Natural killer cell (primary cell): ENCODE data around the gene FBXW4. TPM values are rescaled to one million over a fixed set of nuclear protein-coding genes. Genes with fewer than 3 reads are reported as not detected.

Experiments
- ATAC-seq, 3 donors: fragments of 150-1000 bp in 2 of 3; fragments of 200-7000 bp in 1 of 3; cut with Tn5 transposase; 1 replicate in 1 of 3; 2 replicates in 2 of 3; pipeline ENCODE4 v1.10.0; 2021; ENCODE audit warnings: mild to moderate bottlenecking in 2 of 3, moderate library complexity in 2 of 3
- DNase-seq, 2 donors: peaks; one replicate each; pipeline versions ENCODE4 v3.0.0 to v3.0.0-alpha.2; 2013 to 2021; ENCODE audit warnings: mixed read lengths in 1 of 2
- H3K27ac ChIP-seq: one replicate; pipeline ENCODE4 v1.5.1; 2013; ENCODE audit warnings: mild to moderate bottlenecking, low read length
- H3K27me3 ChIP-seq: one replicate; pipeline ENCODE4 v1.6.1; 2013; ENCODE audit warnings: low read length; ENCODE audit not compliant: control insufficient read depth, insufficient read depth
- H3K36me3 ChIP-seq: one replicate; pipeline ENCODE4 v1.6.1; 2013; ENCODE audit warnings: low read length; ENCODE audit not compliant: control insufficient read depth, insufficient read depth
- H3K4me1 ChIP-seq: one replicate; pipeline ENCODE4 v1.6.1; 2013; ENCODE audit warnings: low read length; ENCODE audit not compliant: control insufficient read depth, insufficient read depth
- H3K4me3 ChIP-seq: one replicate; pipeline ENCODE4 v1.5.1; 2013; ENCODE audit warnings: low read length
- H3K9me3 ChIP-seq: one replicate; pipeline ENCODE4 v1.6.1; 2013; ENCODE audit warnings: low read length; ENCODE audit not compliant: control insufficient read depth, insufficient read depth
- H3K27ac Mint-ChIP-seq, 2 donors: one replicate each; pipeline ENCODE4 v1.8.0; 2022; ENCODE audit warnings: mild to moderate bottlenecking in 2 of 2, mixed read lengths in 2 of 2, moderate library complexity in 1 of 2
- H3K27me3 Mint-ChIP-seq, 2 donors: one replicate each; pipeline ENCODE4 v1.8.0; 2022; ENCODE audit warnings: low read depth in 2 of 2, mixed read lengths in 2 of 2
- H3K36me3 Mint-ChIP-seq: one replicate; pipeline ENCODE4 v1.8.0; 2022; ENCODE audit warnings: mixed read lengths
- H3K4me1 Mint-ChIP-seq, 2 donors: one replicate each; pipeline ENCODE4 v1.8.0; 2022; ENCODE audit warnings: mixed read lengths in 2 of 2
- H3K4me3 Mint-ChIP-seq: one replicate; pipeline ENCODE4 v1.8.0; 2022; ENCODE audit warnings: mild to moderate bottlenecking, moderate library complexity, mixed read lengths
- H3K9me3 Mint-ChIP-seq, 2 donors: one replicate each; pipeline ENCODE4 v1.8.0; 2022; ENCODE audit warnings: mixed read lengths in 2 of 2
- WGBS: methylation state at CpG from one replicate; pipeline ENCODE4 v1.1.7; 2013; ENCODE audit warnings: missing lambda C conversion rate; ENCODE audit not compliant: insufficient coverage; 5-methylcytosine and 5-hydroxymethylcytosine counted together
- intact Hi-C: fragments of 100-400 bp; cut with micrococcal nuclease; formaldehyde crosslinking; loops from one replicate; pipeline ENCODE4 v1.14.2; 2022
- total RNA-seq, 4 donors: library from RNA; stranded (reverse); fragments of 120-200 nt in 1 of 4; gene quantifications; one replicate each; pipeline versions ENCODE4 v1.2.3 to v1.2.4, GENCODE V29; 2013 to 2022
- TF ChIP-seq, protein P1 (sequence below): fragments of 200-600 bp; IDR thresholded peaks from one replicate; pipeline ENCODE4 v1.8.0; 2022; ENCODE audit warnings: antibody characterized with exemption

FBXW4 gene
- total RNA-seq, 3 donors from 2014 or later (not counting 1 experiment from before 2014, with no cell fraction given) = 85.9 to 106 (median 91.9) TPM

DNA sequence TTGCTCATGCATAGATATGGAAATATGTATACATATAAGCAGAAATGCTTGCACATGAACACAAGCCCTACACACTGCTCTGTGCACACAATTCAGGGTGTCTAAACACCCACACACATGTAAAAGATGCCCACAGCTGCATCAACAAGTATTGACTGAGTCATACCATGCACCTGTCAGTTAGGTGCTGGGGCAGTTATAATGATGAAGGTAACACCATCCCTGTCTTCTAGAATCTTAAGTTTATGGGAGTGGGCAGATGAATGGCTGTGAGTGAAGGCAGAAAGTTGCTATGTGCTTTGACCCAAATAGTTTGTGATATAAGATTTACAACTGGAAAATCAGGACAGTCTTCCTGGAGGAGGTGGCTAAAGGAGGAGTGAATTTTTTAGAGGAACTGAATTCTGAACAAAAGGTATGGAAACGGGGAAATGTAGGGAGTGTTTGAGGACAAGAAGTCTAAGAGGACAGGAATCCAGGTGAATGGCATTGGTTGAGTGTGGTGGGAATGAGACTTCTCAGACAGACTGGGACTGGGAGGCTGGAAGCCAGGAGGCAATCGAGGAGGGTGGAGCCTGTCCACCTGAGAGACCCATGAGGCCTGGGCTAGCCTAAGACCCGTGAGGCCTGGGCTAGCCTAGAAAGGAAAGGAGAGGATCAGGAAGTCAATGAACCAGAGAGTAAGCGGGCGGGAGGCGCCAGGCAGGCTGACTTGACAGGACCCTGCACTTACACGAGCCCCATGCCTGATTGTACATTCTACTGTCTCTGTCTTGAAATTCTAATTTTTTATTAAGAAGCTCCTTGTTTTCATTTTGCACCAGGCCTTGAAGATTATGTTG is 127.6 kb downstream of the FBXW4 start:
- ATAC-seq (no peak), DNase-seq (no peak)
- peaks cover 6 to 16% of the 10 kb centered on the region in 2 donors for H3K4me1 Mint-ChIP-seq
- Histone ChIP-seq H3K27me3 (peaks cover 35% of the 10 kb centered on the region), H3K4me1 (peaks cover 18% of the 10 kb centered on the region), H3K9me3 (no peaks in the 10 kb centered on the region), H3K4me3 (no peak overlapping the region), H3K27ac (no peak overlapping the region), H3K36me3 (no peaks in the 10 kb centered on the region)
- H3K27ac Mint-ChIP-seq = no peak overlapping the region
- WGBS = 68% methylated on average over 7 of the region's 7 CpGs
- H3K27me3 Mint-ChIP-seq = peaks cover 39 to 48% of the 10 kb centered on the region in 2 donors
- peak overlapping the region; percentile 14 for H3K4me3 Mint-ChIP-seq
- H3K36me3 Mint-ChIP-seq = no peaks in the 10 kb centered on the region
- TF ChIP-seq, protein P1, sequence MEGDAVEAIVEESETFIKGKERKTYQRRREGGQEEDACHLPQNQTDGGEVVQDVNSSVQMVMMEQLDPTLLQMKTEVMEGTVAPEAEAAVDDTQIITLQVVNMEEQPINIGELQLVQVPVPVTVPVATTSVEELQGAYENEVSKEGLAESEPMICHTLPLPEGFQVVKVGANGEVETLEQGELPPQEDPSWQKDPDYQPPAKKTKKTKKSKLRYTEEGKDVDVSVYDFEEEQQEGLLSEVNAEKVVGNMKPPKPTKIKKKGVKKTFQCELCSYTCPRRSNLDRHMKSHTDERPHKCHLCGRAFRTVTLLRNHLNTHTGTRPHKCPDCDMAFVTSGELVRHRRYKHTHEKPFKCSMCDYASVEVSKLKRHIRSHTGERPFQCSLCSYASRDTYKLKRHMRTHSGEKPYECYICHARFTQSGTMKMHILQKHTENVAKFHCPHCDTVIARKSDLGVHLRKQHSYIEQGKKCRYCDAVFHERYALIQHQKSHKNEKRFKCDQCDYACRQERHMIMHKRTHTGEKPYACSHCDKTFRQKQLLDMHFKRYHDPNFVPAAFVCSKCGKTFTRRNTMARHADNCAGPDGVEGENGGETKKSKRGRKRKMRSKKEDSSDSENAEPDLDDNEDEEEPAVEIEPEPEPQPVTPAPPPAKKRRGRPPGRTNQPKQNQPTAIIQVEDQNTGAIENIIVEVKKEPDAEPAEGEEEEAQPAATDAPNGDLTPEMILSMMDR = no peak
- intact Hi-C loops = no loop called here
- H3K9me3 Mint-ChIP-seq = no peaks in the 10 kb centered on the region

DNA sequence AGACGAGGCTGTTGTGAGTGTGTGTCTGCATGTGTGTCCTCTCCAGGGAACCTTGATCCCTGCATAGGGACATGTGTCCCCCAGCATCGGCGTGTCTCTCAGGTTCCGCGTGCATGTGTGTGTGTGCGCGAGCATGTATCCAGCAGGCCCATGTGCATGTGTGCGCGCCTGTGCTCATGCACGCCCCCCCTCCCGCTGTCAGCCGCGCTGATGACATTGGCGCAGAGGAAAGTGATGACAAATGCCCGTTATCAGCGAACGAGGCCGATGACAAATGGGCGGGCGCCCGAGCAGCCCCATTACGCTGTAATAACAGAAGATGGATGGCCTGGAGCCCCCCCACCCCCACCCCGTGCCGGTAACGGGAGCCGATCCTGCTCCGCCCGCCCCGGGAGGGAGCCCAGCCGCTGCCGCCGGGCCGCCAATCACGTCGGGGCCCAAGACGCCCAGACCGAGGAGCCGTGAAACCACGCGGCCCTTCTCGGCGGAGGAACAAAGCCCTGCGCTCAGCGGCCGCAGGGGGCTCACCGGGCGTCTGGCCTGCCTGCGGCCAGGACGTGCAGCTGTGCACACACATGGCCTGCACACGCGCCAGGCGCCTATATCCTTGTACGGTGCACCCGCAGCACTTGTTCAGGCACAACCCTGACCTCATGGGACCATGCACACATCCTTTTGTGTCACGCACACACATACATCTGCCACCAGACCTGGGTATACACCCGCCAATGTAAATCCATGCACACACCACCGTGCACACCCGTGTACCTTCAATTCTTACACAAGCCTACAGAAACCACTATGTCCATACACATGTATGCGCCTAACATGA is 128.4 kb downstream of the FBXW4 start:
- peak in 1 of 3 donors; percentile 18 for ATAC-seq
- H3K9me3 ChIP-seq = no peaks in the 10 kb centered on the region
- no peaks in the 10 kb centered on the region for H3K36me3 Mint-ChIP-seq
- peaks cover 39 to 48% of the 10 kb centered on the region in 2 donors for H3K27me3 Mint-ChIP-seq
- no peaks in the 10 kb centered on the region for H3K9me3 Mint-ChIP-seq
- 19% methylated on average over 59 of the region's 59 CpGs for WGBS
- TF ChIP-seq, protein P1 = no peak
- no peak overlapping the region for H3K27ac Mint-ChIP-seq
- H3K4me1 ChIP-seq = peaks cover 18% of the 10 kb centered on the region
- peaks cover 35% of the 10 kb centered on the region for H3K27me3 ChIP-seq
- no peak overlapping the region for H3K4me3 ChIP-seq
- H3K36me3 ChIP-seq = no peaks in the 10 kb centered on the region
- no peak for DNase-seq
- H3K4me3 Mint-ChIP-seq = no peak overlapping the region
- intact Hi-C loops = no loop called here
- no peak overlapping the region for H3K27ac ChIP-seq
- peaks cover 6 to 22% of the 10 kb centered on the region in 2 donors for H3K4me1 Mint-ChIP-seq

DNA sequence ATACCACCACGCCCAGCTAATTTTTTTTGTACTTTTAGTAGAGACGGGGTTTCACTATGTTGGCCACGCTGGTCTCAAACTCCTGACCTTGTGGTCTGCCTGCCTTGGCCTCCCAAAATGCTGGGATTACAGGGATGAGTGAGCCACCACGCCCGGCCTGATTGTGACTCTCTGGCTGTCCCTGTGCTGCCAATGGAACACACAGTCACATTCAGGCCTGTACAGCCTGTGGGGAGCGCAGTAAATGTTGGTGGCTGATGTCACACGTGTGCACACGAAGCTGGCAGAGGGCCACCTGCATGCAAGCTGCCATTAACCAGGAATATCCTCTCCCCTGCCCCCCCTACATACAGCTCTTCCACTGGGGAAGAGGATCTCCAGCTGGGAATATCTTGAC is 129.0 kb downstream of the FBXW4 start:
- WGBS = 82% methylated on average over 8 of the region's 8 CpGs
- DNase-seq = no peak

More for the DNA sequence above, 129.0 kb downstream of the FBXW4 start:
- TF ChIP-seq, protein P1 = no peak
- H3K4me1 ChIP-seq = peaks cover 17% of the 10 kb centered on the region
- Mint-ChIP-seq H3K36me3 (no peaks in the 10 kb centered on the region), H3K9me3 (no peaks in the 10 kb centered on the region), H3K27ac (no peak overlapping the region), H3K27me3 (peaks cover 39 to 48% of the 10 kb centered on the region in 2 donors), H3K4me3 (no peak overlapping the region), H3K4me1 (peaks cover 6 to 22% of the 10 kb centered on the region in 2 donors)
- no peak for ATAC-seq
- H3K9me3 ChIP-seq = no peaks in the 10 kb centered on the region
- no peaks in the 10 kb centered on the region for H3K36me3 ChIP-seq
- H3K27me3 ChIP-seq = peaks cover 35% of the 10 kb centered on the region
- H3K4me3 ChIP-seq = no peak overlapping the region
- H3K27ac ChIP-seq = no peak overlapping the region
- intact Hi-C loops = no loop called here
